ENCODE measurements around the gene NDUFS8. TPM values are rescaled to one million over a fixed set of nuclear protein-coding genes. Genes with fewer than 3 reads are reported as not detected.

NDUFS8 gene
- total RNA-seq, 1 experiment from 2014 or later: 214 TPM

- H3K9me3 Mint-ChIP-seq: no peaks in the 10 kb centered on the region
- Histone ChIP-seq H3K23ac (ENCODE audit: insufficient read length, low read depth, low read length) (no peak overlapping the region), H2BK120ac (ENCODE audit: low read depth, low read length, poor library complexity, severe bottlenecking) (no peak overlapping the region), H4K5ac (ENCODE audit: insufficient read length, low read depth, low read length) (no peak overlapping the region), H3K27ac (ENCODE audit: insufficient read length, low read depth, low read length) (no peak overlapping the region), H3K18ac (ENCODE audit: insufficient read length, low read depth, low read length) (no peak overlapping the region), H3T11ph (ENCODE audit: low read length) (no peak overlapping the region), H2AK5ac (ENCODE audit: insufficient read length, low read length) (no peak overlapping the region), H4K91ac (ENCODE audit: insufficient read length, low read depth, low read length) (no peak overlapping the region), H3K4ac (ENCODE audit: low read depth, low read length) (no peak overlapping the region), H3K4me1 (ENCODE audit: insufficient read depth, low read length) (no peaks in the 10 kb centered on the region; the same call in 1 of the 2 replicates), H4K8ac (replicated peaks; ENCODE audit: insufficient read length, low read depth, low read length) (no peak overlapping the region), H3K14ac (ENCODE audit: insufficient read depth, low read length) (no peak overlapping the region), H3K27me3 (ENCODE audit: insufficient read depth, low read length) (no peaks in the 10 kb centered on the region), H2BK20ac (ENCODE audit: low read depth, low read length, poor library complexity, severe bottlenecking) (no peak overlapping the region), H3K79me1 (ENCODE audit: insufficient read depth, low read depth, low read length, poor library complexity, severe bottlenecking) (no peaks in the 10 kb centered on the region), H2AFZ (ENCODE audit: low read length) (no peak overlapping the region), H2BK5ac (ENCODE audit: insufficient read length, low read length) (no peak overlapping the region), H2BK15ac (ENCODE audit: low read depth, low read length) (no peak overlapping the region), H3K9ac (ENCODE audit: extremely low read depth, insufficient read length, low read length) (no peak overlapping the region), H3K56ac (ENCODE audit: insufficient read length, low read depth, low read length) (no peak overlapping the region), H3K79me2 (ENCODE audit: insufficient read depth, low read length) (no peaks in the 10 kb centered on the region), H2BK12ac (ENCODE audit: insufficient read length, low read depth, low read length) (no peak overlapping the region), H3K23me2 (ENCODE audit: insufficient read length, low read depth, low read length, poor library complexity, severe bottlenecking) (no peaks in the 10 kb centered on the region), H3K9me3 (ENCODE audit: control insufficient read depth, low read depth, low read length) (no peaks in the 10 kb centered on the region), H3K4me2 (ENCODE audit: insufficient read depth, insufficient read length, low read length) (no peak overlapping the region), H4K20me1 (ENCODE audit: control insufficient read depth, insufficient read depth, insufficient read length) (no peaks in the 10 kb centered on the region)
- no peaks in the 10 kb centered on the region; a peak in 1 of 7 replicates for H3K36me3 Mint-ChIP-seq (ENCODE audit: insufficient read depth in 1 of 3, low read depth in 3 of 3)
- peaks cover 11 to 24% of the 10 kb centered on the region in 2 experiments for H3K4me1 Mint-ChIP-seq
- WGBS (ENCODE audit: extremely low coverage, insufficient read length, low lambda C conversion rate): no CpG with 5 or more reads among the region's 13 CpGs
- DNase-seq: no peak
- H3K4me3 Mint-ChIP-seq: no peak overlapping the region
- no peak for TF ChIP-seq CTCF (conservative IDR thresholded peaks at IDR 0.05)
- H3K27ac Mint-ChIP-seq: peak overlapping the region in 1 of 3 experiments; percentile 18; a peak in 2 of 7 replicates
- peaks cover 2% of the 10 kb centered on the region for H3K27me3 Mint-ChIP-seq (ENCODE audit: low read depth)
Observed at GRCh38 chr11:68016161-68016903, 14.1 kb upstream of the NDUFS8 start.
